ENCODE results near the gene LTBR. TPM values are rescaled to one million over a fixed set of nuclear protein-coding genes. Genes with fewer than 3 reads are reported as not detected.

Gene LTBR
- total RNA-seq, 1 experiment from 2014 or later: 4.8 TPM

DNA sequence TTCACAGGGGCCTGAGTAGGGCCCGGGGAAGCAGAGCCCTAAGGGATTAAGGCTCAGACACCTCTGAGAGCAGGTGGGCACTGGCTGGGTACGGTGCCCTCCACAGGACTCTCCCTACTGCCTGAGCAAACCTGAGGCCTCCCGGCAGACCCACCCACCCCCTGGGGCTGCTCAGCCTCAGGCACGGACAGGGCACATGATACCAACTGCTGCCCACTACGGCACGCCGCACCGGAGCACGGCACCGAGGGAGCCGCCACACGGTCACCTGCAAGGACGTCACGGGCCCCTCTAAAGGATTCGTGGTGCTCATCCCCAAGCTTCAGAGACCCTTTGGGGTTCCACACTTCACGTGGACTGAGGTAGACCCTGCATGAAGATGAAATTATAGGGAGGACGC lies 7.1 kb downstream of the LTBR start:
- Histone ChIP-seq H2BK12ac (ENCODE audit: insufficient read length, low read depth, low read length) (no peak overlapping the region), H3K14ac (ENCODE audit: insufficient read depth, low read length) (no peak overlapping the region)

More for the DNA sequence above, 7.1 kb downstream of the LTBR start:
- H3K56ac ChIP-seq (ENCODE audit: insufficient read length, low read depth, low read length): no peak overlapping the region
- H3K27ac ChIP-seq (ENCODE audit: insufficient read length, low read depth, low read length): no peak overlapping the region
- Mint-ChIP-seq H3K27me3 (ENCODE audit: low read depth) (peaks cover 7% of the 10 kb centered on the region), H3K36me3 (ENCODE audit: insufficient read depth in 1 of 3, low read depth in 3 of 3) (no peaks in the 10 kb centered on the region), H3K9me3 (no peaks in the 10 kb centered on the region), H3K27ac (no peak overlapping the region), H3K4me3 (no peak overlapping the region), H3K4me1 (peaks cover 28 to 29% of the 10 kb centered on the region in 2 experiments)
- H3T11ph ChIP-seq (ENCODE audit: low read length): no peak overlapping the region
- no peak overlapping the region for H2BK120ac ChIP-seq (ENCODE audit: low read depth, low read length, poor library complexity, severe bottlenecking)
- H4K91ac ChIP-seq (ENCODE audit: insufficient read length, low read depth, low read length): no peak overlapping the region
- TF ChIP-seq, protein P1, sequence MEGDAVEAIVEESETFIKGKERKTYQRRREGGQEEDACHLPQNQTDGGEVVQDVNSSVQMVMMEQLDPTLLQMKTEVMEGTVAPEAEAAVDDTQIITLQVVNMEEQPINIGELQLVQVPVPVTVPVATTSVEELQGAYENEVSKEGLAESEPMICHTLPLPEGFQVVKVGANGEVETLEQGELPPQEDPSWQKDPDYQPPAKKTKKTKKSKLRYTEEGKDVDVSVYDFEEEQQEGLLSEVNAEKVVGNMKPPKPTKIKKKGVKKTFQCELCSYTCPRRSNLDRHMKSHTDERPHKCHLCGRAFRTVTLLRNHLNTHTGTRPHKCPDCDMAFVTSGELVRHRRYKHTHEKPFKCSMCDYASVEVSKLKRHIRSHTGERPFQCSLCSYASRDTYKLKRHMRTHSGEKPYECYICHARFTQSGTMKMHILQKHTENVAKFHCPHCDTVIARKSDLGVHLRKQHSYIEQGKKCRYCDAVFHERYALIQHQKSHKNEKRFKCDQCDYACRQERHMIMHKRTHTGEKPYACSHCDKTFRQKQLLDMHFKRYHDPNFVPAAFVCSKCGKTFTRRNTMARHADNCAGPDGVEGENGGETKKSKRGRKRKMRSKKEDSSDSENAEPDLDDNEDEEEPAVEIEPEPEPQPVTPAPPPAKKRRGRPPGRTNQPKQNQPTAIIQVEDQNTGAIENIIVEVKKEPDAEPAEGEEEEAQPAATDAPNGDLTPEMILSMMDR (conservative IDR thresholded peaks at IDR 0.05): no peak
- no peak overlapping the region for H2AK5ac ChIP-seq (ENCODE audit: insufficient read length, low read length)
- H3K23me2 ChIP-seq (ENCODE audit: insufficient read length, low read depth, low read length, poor library complexity, severe bottlenecking): no peaks in the 10 kb centered on the region
- H3K9me3 ChIP-seq (ENCODE audit: control insufficient read depth, low read depth, low read length): no peaks in the 10 kb centered on the region
- H4K5ac ChIP-seq (ENCODE audit: insufficient read length, low read depth, low read length): no peak overlapping the region
- no CpG with 5 or more reads among the region's 17 CpGs for WGBS (ENCODE audit: extremely low coverage, insufficient read length, low lambda C conversion rate)
- H2BK20ac ChIP-seq (ENCODE audit: low read depth, low read length, poor library complexity, severe bottlenecking): no peak overlapping the region
- DNase-seq: peak; percentile 21
- H2AFZ ChIP-seq (ENCODE audit: low read length): no peak overlapping the region
- H3K4ac ChIP-seq (ENCODE audit: low read depth, low read length): no peak overlapping the region
- no peak overlapping the region for H2BK5ac ChIP-seq (ENCODE audit: insufficient read length, low read length)
- H3K4me1 ChIP-seq (ENCODE audit: insufficient read depth, low read length): no peaks in the 10 kb centered on the region
- H3K4me2 ChIP-seq (ENCODE audit: insufficient read depth, insufficient read length, low read length): no peak overlapping the region
- H3K27me3 ChIP-seq (ENCODE audit: insufficient read depth, low read length): no peaks in the 10 kb centered on the region
- no peak overlapping the region for H3K9ac ChIP-seq (ENCODE audit: extremely low read depth, insufficient read length, low read length)
- H3K79me1 ChIP-seq (ENCODE audit: insufficient read depth, low read depth, low read length, poor library complexity, severe bottlenecking): no peaks in the 10 kb centered on the region
- H3K23ac ChIP-seq (ENCODE audit: insufficient read length, low read depth, low read length): no peak overlapping the region
- no peak overlapping the region for H2BK15ac ChIP-seq (ENCODE audit: low read depth, low read length)
- no peaks in the 10 kb centered on the region for H3K79me2 ChIP-seq (ENCODE audit: insufficient read depth, low read length)
- H4K8ac ChIP-seq (replicated peaks; ENCODE audit: insufficient read length, low read depth, low read length): no peak overlapping the region
- no peaks in the 10 kb centered on the region for H4K20me1 ChIP-seq (ENCODE audit: control insufficient read depth, insufficient read depth, insufficient read length)
- no peak overlapping the region for H3K18ac ChIP-seq (ENCODE audit: insufficient read length, low read depth, low read length)

Measured in H9 (cell line).